ENCODE measurements around the gene CMTM5. TPM values are rescaled to one million over a fixed set of nuclear protein-coding genes. Genes with fewer than 3 reads are reported as not detected.

CMTM5 gene
- polyA plus RNA-seq, 1 experiment, result not detected

DNA sequence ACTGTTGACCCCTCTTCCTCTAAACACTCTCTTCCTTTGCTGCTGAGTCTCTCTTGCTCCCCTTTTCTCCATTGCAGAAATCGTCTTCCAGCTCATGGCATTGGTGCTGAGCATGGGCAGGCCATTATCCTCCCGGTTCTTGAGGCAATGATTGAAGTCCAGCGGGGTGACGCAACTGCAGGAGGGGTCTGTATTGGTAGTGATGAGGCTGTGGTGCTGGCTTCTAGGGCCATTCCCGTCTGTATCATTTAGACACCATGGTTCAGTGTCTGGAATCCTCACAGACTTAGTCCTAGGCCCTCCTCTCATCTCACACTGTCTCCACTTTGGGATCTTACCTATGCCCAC lies 23.4 kb upstream of the CMTM5 start:
- Histone ChIP-seq H3K27me3 (ENCODE audit: control insufficient read depth, insufficient read depth, low read length) (peaks cover 1% of the 10 kb centered on the region; the same call in 1 of the 2 replicates), H3K36me3 (ENCODE audit: control insufficient read depth, insufficient read depth, low read length) (no peaks in the 10 kb centered on the region), H3K4me3 (ENCODE audit: low read depth, low read length) (no peak overlapping the region)
- TF ChIP-seq, protein P1, sequence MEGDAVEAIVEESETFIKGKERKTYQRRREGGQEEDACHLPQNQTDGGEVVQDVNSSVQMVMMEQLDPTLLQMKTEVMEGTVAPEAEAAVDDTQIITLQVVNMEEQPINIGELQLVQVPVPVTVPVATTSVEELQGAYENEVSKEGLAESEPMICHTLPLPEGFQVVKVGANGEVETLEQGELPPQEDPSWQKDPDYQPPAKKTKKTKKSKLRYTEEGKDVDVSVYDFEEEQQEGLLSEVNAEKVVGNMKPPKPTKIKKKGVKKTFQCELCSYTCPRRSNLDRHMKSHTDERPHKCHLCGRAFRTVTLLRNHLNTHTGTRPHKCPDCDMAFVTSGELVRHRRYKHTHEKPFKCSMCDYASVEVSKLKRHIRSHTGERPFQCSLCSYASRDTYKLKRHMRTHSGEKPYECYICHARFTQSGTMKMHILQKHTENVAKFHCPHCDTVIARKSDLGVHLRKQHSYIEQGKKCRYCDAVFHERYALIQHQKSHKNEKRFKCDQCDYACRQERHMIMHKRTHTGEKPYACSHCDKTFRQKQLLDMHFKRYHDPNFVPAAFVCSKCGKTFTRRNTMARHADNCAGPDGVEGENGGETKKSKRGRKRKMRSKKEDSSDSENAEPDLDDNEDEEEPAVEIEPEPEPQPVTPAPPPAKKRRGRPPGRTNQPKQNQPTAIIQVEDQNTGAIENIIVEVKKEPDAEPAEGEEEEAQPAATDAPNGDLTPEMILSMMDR (IDR thresholded peaks at IDR 0.05; ENCODE audit: insufficient read depth, low read depth, low read length), result no peak
- ChIA-PET CTCF (interaction anchor here (0.7 to 1.9 kb wide), 6 partner anchors 10 to 33 kb away, joined by 3 to 15 read pairs (median 3); partner anchors contain the start of gene PABPN1), POLR2A (no interaction called here)
- DNase-seq (ENCODE audit: low read depth), result no peak

- Histone ChIP-seq H3K4me3 (ENCODE audit: low read depth, low read length) (no peak overlapping the region), H3K36me3 (ENCODE audit: control insufficient read depth, insufficient read depth, low read length) (peaks cover 3% of the 10 kb centered on the region), H3K27me3 (ENCODE audit: control insufficient read depth, insufficient read depth, low read length) (peaks cover 1% of the 10 kb centered on the region; the same call in 1 of the 2 replicates)
- POLR2A ChIA-PET, result no interaction called here
- TF ChIP-seq, protein P1 (IDR thresholded peaks at IDR 0.05; ENCODE audit: insufficient read depth, low read depth, low read length), result no peak
- CTCF ChIA-PET, result interaction anchor here (0.9 to 1.3 kb wide), 4 partner anchors 26 to 76 kb away, joined by 3 read pairs; partner anchors contain the start of gene PABPN1
- DNase-seq (ENCODE audit: low read depth), result no peak
Measured at GRCh38 chr14:23354990-23355389, 21.9 kb upstream of the CMTM5 start.

DNA sequence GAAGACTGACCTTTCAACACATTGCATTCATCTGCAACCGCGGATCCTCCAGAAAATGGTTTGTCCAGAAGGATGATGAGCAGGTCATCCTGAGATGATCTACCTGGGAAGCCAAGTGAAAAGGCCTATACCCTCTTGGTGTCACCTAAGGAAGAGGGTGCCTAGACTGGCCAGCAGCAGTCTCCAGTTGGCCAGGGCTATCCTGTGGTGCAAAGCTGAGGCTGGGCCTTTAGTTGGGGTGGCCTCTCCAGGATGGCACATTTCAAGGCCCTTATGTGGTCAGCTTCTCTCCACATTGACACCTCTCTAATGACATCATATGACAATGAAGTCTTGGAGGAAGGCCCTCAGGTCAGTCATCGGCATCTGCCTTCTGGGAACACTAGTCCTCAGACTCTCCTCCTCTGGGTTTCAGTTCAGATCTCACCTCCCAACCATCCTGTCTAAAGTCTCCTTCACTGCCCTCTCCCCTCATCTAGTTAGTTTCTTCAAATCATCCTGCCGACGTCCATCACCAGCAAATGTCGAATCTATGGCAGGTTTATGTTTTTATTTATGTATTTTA lies 20.9 kb upstream of the CMTM5 start:
- peaks cover 1% of the 10 kb centered on the region; the same call in 1 of the 2 replicates for H3K27me3 ChIP-seq (ENCODE audit: control insufficient read depth, insufficient read depth, low read length)
- TF ChIP-seq, protein P1 (IDR thresholded peaks at IDR 0.05; ENCODE audit: insufficient read depth, low read depth, low read length), result no peak
- no peak for DNase-seq (ENCODE audit: low read depth)
- no peak overlapping the region for H3K4me3 ChIP-seq (ENCODE audit: low read depth, low read length)
- CTCF ChIA-PET, result no interaction called here
- POLR2A ChIA-PET, result no interaction called here
- H3K36me3 ChIP-seq (ENCODE audit: control insufficient read depth, insufficient read depth, low read length), result peaks cover 3% of the 10 kb centered on the region

DNA sequence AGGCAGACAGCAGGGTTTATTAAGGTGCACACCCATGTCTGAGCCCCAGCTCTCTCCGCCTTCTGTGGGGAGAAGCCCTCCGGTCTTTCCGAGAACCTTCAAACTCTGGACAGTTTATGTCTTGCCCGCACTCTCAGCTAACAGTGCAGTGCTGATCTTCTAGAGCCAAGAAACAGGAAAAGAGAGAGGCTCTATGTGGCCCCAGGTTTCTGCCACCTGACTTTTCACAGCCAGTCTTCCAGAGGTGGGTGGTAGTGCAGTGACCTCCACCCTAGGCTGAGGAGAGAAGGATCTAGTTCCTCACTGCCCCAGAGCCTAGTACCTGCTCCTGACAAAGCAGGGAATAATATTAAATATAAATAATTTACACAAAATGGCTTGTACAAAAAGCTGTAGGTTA lies 20.2 kb upstream of the CMTM5 start:
- ChIA-PET CTCF (no interaction called here), POLR2A (no interaction called here)
- Histone ChIP-seq H3K36me3 (ENCODE audit: control insufficient read depth, insufficient read depth, low read length) (peaks cover 3% of the 10 kb centered on the region), H3K4me3 (ENCODE audit: low read depth, low read length) (no peak overlapping the region), H3K27me3 (ENCODE audit: control insufficient read depth, insufficient read depth, low read length) (peaks cover 1% of the 10 kb centered on the region; the same call in 1 of the 2 replicates)
- TF ChIP-seq, protein P1 (IDR thresholded peaks at IDR 0.05; ENCODE audit: insufficient read depth, low read depth, low read length), result no peak
- DNase-seq (ENCODE audit: low read depth), result no peak

DNA sequence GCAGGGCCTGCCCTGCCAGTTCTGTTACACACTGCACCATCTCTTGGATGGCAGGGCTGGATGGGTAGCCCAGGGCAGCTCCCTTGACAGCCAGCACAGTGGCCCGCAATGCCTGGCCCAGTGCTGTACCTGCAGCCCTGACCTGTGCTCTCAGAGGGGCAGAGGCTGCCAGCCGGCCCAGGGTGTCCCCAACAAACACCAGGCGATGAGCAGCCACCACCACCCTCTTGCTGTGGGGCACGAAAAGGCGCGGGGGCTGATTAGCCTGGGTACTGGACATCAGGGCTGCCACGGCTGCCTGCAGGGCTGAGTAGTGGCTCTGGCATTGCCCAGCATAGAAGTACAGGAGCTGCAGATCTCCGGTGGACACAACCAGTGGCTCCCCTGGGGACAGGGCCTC lies 19.6 kb upstream of the CMTM5 start:
- CTCF ChIA-PET, result no interaction called here
- POLR2A ChIA-PET, result no interaction called here

More for the DNA sequence above, 19.6 kb upstream of the CMTM5 start:
- peaks cover 3% of the 10 kb centered on the region for H3K36me3 ChIP-seq (ENCODE audit: control insufficient read depth, insufficient read depth, low read length)
- TF ChIP-seq, protein P1 (IDR thresholded peaks at IDR 0.05; ENCODE audit: insufficient read depth, low read depth, low read length), result no peak
- DNase-seq (ENCODE audit: low read depth), result no peak
- H3K4me3 ChIP-seq (ENCODE audit: low read depth, low read length), result no peak overlapping the region
- peaks cover 3% of the 10 kb centered on the region; the same call in 1 of the 2 replicates for H3K27me3 ChIP-seq (ENCODE audit: control insufficient read depth, insufficient read depth, low read length)

Measured in BJ (cell line).